Measurements from ENCODE around the gene LENEP.

DNA sequence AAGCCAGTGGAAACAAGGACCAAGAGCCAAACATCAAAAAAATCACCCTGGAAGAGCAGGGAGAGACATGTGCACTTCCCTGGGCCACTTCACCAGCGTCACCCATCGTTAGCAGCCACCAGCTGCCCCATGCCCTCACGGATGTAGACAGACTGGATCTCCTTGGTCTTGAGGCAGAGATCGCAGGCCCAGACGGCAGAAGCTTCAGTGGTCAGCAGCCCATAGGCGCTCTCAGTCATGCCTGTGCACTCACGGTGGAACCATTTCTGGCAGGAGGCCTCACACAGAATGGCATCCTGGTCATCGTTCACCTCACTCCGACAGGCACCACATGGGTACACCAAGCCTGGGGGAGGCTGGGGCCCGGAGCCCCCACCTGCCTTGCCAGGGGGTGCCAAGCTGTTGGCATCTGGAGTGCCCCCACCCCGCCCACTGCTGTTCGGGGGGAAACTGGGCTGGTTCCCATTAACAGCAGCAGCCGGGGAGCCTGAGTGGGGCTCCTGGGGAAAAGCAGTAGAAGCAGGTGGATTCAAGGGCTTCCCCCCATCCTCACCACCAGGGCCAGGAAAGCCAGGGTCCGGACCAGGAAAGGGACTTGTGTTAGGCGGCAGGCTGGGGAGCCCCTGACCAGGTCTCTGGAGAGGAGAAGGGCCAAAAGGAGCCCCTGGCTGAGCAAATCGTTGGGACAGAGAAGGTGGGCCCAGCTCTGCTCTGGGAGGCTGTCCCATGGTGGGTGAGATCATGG is 34.5 kb upstream of the LENEP start:
- TF ChIP-seq CTCF (IDR thresholded peaks at IDR 0.05) = no peak
- no peak for TF ChIP-seq RCOR1 (IDR thresholded peaks at IDR 0.05; ENCODE audit: low read depth, low read length)
- TF ChIP-seq NFE2L2 (conservative IDR thresholded peaks at IDR 0.05; ENCODE audit: low read length) = no peak
- TF ChIP-seq POLR2A (IDR thresholded peaks at IDR 0.05; ENCODE audit: low read length) = no peak
- no peak for TF ChIP-seq CHD2 (IDR thresholded peaks at IDR 0.05; ENCODE audit: low read length, partially characterized antibody)
- TF ChIP-seq, protein P1, sequence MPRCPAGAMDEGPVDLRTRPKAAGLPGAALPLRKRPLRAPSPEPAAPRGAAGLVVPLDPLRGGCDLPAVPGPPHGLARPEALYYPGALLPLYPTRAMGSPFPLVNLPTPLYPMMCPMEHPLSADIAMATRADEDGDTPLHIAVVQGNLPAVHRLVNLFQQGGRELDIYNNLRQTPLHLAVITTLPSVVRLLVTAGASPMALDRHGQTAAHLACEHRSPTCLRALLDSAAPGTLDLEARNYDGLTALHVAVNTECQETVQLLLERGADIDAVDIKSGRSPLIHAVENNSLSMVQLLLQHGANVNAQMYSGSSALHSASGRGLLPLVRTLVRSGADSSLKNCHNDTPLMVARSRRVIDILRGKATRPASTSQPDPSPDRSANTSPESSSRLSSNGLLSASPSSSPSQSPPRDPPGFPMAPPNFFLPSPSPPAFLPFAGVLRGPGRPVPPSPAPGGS (IDR thresholded peaks at IDR 0.05) = no peak
- TF ChIP-seq, protein P2, sequence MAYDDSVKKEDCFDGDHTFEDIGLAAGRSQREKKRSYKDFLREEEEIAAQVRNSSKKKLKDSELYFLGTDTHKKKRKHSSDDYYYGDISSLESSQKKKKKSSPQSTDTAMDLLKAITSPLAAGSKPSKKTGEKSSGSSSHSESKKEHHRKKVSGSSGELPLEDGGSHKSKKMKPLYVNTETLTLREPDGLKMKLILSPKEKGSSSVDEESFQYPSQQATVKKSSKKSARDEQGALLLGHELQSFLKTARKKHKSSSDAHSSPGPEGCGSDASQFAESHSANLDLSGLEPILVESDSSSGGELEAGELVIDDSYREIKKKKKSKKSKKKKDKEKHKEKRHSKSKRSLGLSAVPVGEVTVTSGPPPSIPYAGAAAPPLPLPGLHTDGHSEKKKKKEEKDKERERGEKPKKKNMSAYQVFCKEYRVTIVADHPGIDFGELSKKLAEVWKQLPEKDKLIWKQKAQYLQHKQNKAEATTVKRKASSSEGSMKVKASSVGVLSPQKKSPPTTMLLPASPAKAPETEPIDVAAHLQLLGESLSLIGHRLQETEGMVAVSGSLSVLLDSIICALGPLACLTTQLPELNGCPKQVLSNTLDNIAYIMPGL (CRISPR knock-in tag; IDR thresholded peaks at IDR 0.05; ENCODE audit: borderline replicate concordance) = no peak
- TF ChIP-seq MAFK (IDR thresholded peaks at IDR 0.05; ENCODE audit: partially characterized antibody) = no peak

Data from A549 (cell line).